HG03159 (cell line): ENCODE results near the gene ARMCX6.
"Not testable (repeated sequence)": the region's sequence is repeated elsewhere in the genome, so short reads cannot be mapped to it uniquely, and the experiment has no call there.

ENCODE experiments used
- ATAC-seq: cut with Tn5 transposase; IDR thresholded peaks from one replicate; pipeline ENCODE4 v1.9.1; 2021; ENCODE audit warnings: mild to moderate bottlenecking, moderate library complexity; ENCODE audit not compliant: unreplicated experiment

ARMCX6 gene

GRCh38 chrX:101617211-101618191 is at the start of gene ARMCX6:
Gene ARMCX6, minus strand, starts transcription at chrX:101618000. Its CDS starts 1,380 bp downstream, at chrX:101616620.
- peak; percentile 89 for ATAC-seq

- no peak for ATAC-seq
Measured at GRCh38 chrX:101659601-101660063, 41.8 kb upstream of the ARMCX6 start, which contains the start of gene ARMCX2. Gene ARMCX2, minus strand, starts transcription at chrX:101659850. Its CDS starts 2,262 bp downstream, at chrX:101657588.

GRCh38 chrX:101658661-101659491 is 41.1 kb upstream of the ARMCX6 start:
- ATAC-seq = peak; percentile 55

- ATAC-seq = no peak
Measured at GRCh38 chrX:101657495-101657894, 39.7 kb upstream of the ARMCX6 start.

- no peak for ATAC-seq
Measured at GRCh38 chrX:101656817-101657216, 39.0 kb upstream of the ARMCX6 start.

- ATAC-seq = no peak
Measured at GRCh38 chrX:101655534-101655933, 37.7 kb upstream of the ARMCX6 start.

GRCh38 chrX:101647716-101648115 is 29.9 kb upstream of the ARMCX6 start:
- ATAC-seq = not testable (repeated sequence)

- ATAC-seq = no peak
Measured at GRCh38 chrX:101642093-101642492, 24.3 kb upstream of the ARMCX6 start.

GRCh38 chrX:101639583-101639982 is 21.8 kb upstream of the ARMCX6 start:
- ATAC-seq = no peak

GRCh38 chrX:101619364-101619763 is 1.6 kb upstream of the ARMCX6 start:
- ATAC-seq = no peak

- ATAC-seq = no peak
Measured at GRCh38 chrX:101605728-101606127, 12.1 kb downstream of the ARMCX6 start.

- no peak for ATAC-seq
Measured at GRCh38 chrX:101605146-101605545, 12.7 kb downstream of the ARMCX6 start.

GRCh38 chrX:101602077-101602476 is 15.7 kb downstream of the ARMCX6 start:
- ATAC-seq = no peak

- ATAC-seq = not testable (repeated sequence)
Measured at GRCh38 chrX:101599592-101599991, 18.2 kb downstream of the ARMCX6 start.

- ATAC-seq = peak; percentile 98
Measured at GRCh38 chrX:101595739-101596419, 21.9 kb downstream of the ARMCX6 start.
